Measurements from ENCODE around the gene EMD.

The EMD gene

DNA sequence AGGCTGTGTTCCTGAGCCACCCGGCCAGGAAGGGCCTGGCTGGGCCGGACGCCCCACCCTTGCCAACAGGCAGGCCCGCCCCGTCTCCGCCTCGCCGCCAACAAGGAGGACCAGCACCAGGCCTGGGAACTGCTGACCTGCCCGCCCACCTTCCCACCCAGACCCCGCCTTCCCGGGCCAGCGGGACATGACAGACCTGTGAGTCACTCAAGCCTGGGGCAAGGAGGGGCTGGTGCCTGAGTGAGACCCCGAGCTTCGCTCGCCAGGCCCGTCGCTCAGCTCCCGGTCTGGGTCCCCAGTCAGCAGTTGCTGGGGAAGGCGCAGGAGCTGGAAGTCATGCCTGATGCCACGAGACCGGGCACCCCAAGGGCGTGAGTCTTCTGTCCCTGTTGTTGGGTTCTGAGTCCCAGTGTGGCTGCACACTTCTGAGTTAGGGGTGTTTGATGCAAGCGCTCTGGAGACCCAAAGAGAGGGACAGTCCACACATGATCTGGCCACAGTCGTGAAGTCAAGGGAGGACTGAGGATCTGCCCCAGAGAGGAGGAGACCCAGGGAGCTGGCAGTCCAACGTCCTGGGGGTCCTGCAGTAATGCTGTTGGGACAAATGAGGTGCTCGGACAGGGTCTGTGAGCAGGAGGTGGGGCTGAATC lies 30.3 kb downstream of the EMD start, which contains the start of gene DNASE1L1:
TSS of gene DNASE1L1 (minus strand) at position 33 of the 650 bp plus-strand sequence. CDS start 3,686 bp downstream, outside the sequence.
- H3K27me3 Mint-ChIP-seq = no peaks in the 10 kb centered on the region
- H3K27ac Mint-ChIP-seq = no peak within 1 kb of the TSS
- H3K9me3 Mint-ChIP-seq = no peaks in the 10 kb centered on the region
- H3K36me3 Mint-ChIP-seq = no peaks in the 10 kb centered on the region
- H3K4me3 Mint-ChIP-seq = peak within 1 kb of the TSS; percentile 69
- H3K4me1 Mint-ChIP-seq = peaks cover 16% of the 10 kb centered on the region

DNA sequence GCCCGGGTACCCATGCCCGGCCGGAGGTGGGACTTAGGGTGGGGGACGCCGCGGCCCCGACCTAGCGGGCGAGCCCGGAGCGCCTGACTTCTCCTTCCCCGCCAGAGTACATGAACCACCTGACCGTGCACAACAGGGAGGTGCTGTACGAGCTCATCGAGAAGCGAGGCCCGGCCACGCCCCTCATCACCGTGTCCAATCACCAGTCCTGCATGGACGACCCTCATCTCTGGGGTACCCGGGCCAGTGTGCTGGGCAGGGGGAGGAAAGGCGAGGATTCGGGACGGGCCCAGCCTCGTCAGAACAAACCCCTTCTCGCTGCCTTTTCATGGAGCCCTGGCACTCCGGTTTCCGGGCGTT lies 32.9 kb downstream of the EMD start:
- H3K27ac Mint-ChIP-seq = peak overlapping the region; percentile 70
- H3K9me3 Mint-ChIP-seq = no peaks in the 10 kb centered on the region
- peaks cover 16% of the 10 kb centered on the region for H3K4me1 Mint-ChIP-seq
- H3K36me3 Mint-ChIP-seq = peaks cover 2% of the 10 kb centered on the region
- peak overlapping the region; percentile 81 for H3K4me3 Mint-ChIP-seq
- H3K27me3 Mint-ChIP-seq = no peaks in the 10 kb centered on the region

DNA sequence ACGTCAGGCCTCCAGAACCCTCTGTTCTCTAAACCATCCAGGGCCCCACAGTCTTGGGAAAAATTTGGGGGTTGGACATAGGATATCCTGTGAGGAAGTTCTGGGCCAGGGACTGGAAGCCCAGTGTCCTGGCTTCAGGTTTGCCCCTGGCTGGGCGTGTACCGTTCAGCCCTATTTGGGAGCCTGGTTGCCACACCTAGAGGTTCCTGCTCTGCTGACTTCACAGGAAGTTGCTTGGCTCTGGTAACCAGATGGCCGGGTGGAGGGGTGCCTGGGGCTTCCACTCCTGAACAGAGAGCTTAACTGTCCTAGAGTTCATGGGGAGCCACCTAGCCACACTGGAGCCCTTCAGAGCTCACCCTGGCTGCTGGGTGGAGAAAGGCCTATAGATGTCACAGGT lies 33.4 kb downstream of the EMD start:
- peaks cover 2% of the 10 kb centered on the region for H3K36me3 Mint-ChIP-seq
- peaks cover 16% of the 10 kb centered on the region for H3K4me1 Mint-ChIP-seq
- H3K9me3 Mint-ChIP-seq = no peaks in the 10 kb centered on the region
- no peak overlapping the region for H3K27ac Mint-ChIP-seq
- H3K27me3 Mint-ChIP-seq = no peaks in the 10 kb centered on the region
- H3K4me3 Mint-ChIP-seq = peak overlapping the region; percentile 81

DNA sequence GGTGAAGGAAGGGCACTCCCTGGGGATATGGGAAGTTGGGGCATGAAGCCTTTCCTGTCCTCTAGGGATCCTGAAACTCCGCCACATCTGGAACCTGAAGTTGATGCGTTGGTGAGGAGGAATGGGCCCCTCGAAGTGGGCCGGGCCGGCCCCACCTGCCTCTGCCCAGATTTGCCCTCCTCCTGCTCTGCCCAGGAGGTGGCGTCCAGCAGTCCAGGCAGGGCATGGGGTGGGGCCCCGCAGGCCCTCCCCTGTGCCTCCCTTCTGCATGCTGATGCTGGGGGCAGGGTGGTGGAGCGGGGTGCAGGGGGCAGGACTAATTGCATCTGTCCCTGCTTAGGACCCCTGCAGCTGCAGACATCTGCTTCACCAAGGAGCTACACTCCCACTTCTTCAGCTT lies 34.0 kb downstream of the EMD start:
- Mint-ChIP-seq H3K27ac (no peak overlapping the region), H3K36me3 (peaks cover 2% of the 10 kb centered on the region), H3K4me3 (peak overlapping the region; percentile 81), H3K4me1 (peaks cover 16% of the 10 kb centered on the region), H3K27me3 (no peaks in the 10 kb centered on the region), H3K9me3 (no peaks in the 10 kb centered on the region)

DNA sequence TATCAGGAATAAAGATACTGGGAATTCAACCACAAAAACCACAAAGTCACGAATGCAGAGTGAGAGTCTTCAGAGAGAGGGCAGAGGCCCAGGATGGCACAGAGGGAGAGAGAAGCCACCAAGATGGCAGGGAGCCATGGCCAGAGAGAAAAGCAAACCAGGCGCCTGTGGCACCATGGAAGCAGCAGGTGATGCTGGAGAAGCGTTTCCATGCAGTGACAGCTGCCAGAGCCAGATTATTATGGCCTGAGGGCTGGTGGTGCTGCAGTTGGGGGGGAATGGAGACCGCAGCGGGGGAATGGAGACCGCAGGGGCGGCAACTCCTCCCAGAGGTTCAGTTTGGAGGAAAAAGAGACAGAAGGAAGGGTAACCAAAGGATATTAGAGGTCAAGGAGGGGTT lies 38.1 kb downstream of the EMD start:
- Mint-ChIP-seq H3K4me3 (no peak overlapping the region), H3K27ac (no peak overlapping the region), H3K9me3 (no peaks in the 10 kb centered on the region), H3K36me3 (peaks cover 2% of the 10 kb centered on the region), H3K4me1 (peaks cover 5% of the 10 kb centered on the region), H3K27me3 (no peaks in the 10 kb centered on the region)

DNA sequence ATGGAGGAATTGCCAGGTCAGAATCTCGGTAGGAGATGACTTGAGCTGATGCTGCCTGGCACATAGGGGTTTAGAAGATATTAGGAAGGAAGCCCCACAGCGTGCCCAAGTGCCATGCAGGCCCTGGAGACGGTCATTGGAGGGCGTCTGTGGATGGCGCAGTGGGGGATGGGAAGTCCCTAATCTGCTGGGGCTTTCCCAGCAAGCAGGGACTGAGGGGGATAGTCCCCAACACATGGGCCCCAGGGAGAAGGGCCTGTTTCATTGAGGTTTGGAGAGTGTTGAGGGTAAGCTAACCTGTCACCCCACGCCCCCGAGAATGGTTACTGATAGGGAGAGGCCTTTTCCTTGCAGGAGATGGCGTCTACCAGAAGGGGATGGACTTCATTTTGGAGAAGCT lies 40.1 kb downstream of the EMD start:
- no peaks in the 10 kb centered on the region for H3K27me3 Mint-ChIP-seq

DNA sequence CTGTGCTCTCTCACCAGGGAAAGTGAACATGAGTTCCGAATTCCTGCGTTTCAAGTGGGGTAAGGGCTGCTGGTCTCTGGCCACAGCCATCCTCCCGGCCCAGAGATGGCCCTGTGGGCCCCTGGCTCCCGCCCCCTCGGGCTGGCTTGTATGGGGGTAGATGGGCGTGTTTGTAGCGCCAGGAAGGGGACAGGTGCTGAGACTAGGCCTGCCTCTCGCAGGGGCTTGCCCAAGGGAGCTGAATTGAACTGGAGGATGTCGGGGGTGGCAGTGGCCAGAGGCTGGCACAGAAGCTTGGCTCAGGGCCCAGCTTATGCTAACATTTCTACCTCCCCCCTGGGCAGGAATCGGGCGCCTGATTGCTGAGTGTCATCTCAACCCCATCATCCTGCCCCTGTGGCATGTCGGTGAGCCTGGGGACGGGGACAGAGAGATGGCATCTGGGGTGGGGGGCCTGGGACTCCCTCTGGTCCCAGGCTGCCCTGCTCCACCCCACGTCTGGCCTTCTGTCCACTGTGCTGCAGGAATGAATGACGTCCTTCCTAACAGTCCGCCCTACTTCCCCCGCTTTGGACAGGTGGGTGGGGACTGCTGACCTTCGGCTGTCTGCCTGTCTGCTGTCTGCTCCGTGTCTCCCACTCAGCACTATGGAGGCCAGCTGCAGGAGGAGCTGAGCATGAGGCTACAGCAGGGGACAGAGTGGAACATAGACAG lies 40.8 kb downstream of the EMD start:
- H3K4me1 Mint-ChIP-seq = peaks cover 8% of the 10 kb centered on the region
- no peaks in the 10 kb centered on the region for H3K9me3 Mint-ChIP-seq
- H3K4me3 Mint-ChIP-seq = no peak overlapping the region
- no peak overlapping the region for H3K27ac Mint-ChIP-seq
- peaks cover 2% of the 10 kb centered on the region for H3K36me3 Mint-ChIP-seq
- H3K27me3 Mint-ChIP-seq = no peaks in the 10 kb centered on the region

More for the DNA sequence above, 40.1 kb downstream of the EMD start:
- Mint-ChIP-seq H3K36me3 (peaks cover 2% of the 10 kb centered on the region), H3K27ac (no peak overlapping the region), H3K4me3 (no peak overlapping the region), H3K9me3 (no peaks in the 10 kb centered on the region), H3K4me1 (peaks cover 4% of the 10 kb centered on the region)

DNA sequence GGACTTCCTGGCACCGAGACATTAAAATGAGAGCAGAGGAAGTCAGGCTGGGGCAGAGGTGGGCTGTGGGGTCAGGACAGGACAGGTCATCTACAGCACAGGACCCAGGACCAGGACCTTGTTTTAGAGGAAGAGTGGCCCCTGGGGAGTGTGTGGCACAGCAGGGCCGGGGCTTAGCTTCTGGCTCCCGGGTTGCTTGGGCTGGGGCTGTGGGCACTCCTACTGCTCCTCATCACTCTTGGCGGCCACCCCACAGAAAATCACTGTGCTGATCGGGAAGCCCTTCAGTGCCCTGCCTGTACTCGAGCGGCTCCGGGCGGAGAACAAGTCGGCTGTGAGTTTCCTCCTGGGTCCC lies 41.3 kb downstream of the EMD start:
- Mint-ChIP-seq H3K4me1 (peaks cover 8% of the 10 kb centered on the region), H3K36me3 (no peaks in the 10 kb centered on the region), H3K27ac (no peak overlapping the region), H3K4me3 (no peak overlapping the region), H3K27me3 (no peaks in the 10 kb centered on the region), H3K9me3 (no peaks in the 10 kb centered on the region)

DNA sequence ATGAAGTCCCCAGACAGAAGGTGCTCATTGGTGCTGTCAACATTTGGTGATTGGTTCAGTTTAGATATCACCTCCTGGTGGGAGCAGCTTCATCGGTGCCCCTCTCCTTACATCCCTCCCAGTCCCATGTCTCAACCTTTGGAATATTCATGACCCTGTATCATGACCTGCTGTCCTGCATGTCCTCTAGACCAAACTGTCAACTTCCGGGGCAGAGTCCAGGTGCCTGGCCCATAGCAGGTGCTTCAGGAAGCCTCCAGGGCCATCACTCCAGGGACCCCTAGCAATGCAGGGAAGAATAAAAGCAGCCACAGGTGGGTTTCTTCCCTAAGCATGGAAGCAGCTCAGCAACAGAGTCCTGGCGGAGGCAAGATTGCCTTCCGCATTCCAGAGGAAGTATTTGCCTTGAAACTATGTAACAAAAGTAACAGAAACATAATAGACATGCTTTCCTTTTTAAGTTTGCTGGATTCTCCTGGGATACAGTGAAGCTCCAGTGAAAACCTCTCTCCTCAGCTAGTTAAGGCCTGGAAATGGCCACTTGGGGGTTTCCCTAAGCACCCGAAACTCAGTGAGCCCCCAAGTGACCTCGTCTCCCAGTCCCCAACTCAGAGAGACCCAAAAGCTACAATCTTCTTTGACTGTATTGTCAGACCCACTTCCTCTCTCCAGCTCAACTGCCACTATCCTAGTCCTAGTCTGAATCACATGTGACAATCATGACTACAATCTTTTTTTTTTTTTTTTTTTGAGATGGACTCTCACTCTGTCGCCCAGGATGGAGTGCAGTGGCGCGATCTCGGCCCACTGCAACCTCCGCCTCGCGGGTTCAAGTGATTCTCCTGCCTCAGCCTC lies 48.0 kb downstream of the EMD start:
- Mint-ChIP-seq H3K9me3 (no peaks in the 10 kb centered on the region), H3K36me3 (no peaks in the 10 kb centered on the region), H3K4me1 (peaks cover 22% of the 10 kb centered on the region), H3K27me3 (no peaks in the 10 kb centered on the region), H3K4me3 (no peak overlapping the region), H3K27ac (peak overlapping the region; percentile 35)

DNA sequence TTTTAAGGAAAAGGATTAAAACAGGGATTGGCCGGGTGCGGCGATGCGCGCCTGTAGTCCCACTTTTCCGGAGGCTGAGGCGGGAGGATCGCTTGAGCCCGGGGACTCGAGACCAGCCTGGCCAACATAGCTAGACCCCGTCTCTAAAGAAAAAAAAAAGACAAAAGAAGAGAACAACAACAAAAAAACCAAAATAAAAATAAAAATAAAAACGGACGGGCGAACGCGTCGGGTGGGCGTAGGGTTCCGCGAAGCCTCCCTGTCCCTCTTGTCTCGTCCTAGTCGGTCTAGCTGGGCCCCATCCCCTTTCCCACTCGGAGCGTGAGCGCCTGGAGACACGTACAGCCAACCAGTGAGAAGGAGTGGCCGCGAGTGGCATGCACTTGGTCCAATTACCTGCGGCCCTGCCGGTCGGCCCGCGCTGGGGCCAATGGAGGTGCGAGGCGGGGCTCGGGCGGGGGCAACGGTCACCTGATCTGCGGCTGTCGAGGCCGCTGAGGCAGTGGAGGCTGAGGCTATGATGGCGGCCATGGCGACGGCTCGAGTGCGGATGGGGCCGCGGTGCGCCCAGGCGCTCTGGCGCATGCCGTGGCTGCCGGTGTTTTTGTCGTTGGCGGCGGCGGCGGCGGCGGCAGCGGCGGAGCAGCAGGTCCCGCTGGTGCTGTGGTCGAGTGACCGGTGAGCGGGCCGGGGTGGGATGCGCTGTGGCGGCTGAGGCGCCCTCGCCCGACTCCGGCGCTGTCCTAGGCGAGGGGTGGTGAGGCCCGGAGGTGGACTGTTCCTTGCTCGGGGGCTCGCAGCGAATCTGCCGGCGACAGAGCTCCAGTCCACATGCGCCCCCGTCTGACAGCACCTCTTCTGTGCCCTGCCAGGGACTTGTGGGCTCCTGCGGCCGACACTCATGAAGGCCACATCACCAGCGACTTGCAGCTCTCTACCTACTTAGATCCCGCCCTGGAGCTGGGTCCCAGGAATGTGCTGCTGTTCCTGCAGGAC lies 49.4 kb downstream of the EMD start, which contains the start of gene ATP6AP1:
TSS of gene ATP6AP1 (plus strand) at position 502 of the 996 bp plus-strand sequence. CDS start at position 518, 16 bp downstream.
- Mint-ChIP-seq H3K27ac (peak within 1 kb of the TSS; percentile 87), H3K27me3 (no peaks in the 10 kb centered on the region), H3K4me1 (peaks cover 22% of the 10 kb centered on the region), H3K4me3 (peak within 1 kb of the TSS; percentile 81), H3K9me3 (no peaks in the 10 kb centered on the region), H3K36me3 (no peaks in the 10 kb centered on the region)

DNA sequence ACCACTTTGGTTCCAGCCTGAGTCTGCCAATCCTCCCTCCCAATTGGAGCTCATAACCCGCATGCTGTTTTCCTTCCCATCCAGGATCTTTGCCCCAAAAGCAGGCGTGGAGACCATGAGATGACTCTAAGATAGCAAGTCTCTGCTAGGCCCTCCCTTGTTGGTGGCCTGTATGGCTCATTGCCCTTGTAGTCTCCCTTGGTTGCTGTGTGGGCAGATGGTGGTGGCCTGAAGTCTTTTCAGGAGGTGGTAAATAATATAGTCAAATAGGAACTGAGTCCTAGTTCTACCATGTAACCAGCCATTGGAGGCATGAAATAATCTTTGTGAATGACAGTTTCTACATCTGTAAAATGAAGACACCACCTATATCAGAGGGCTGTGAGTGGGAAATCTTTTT lies 50.6 kb downstream of the EMD start:
- no peaks in the 10 kb centered on the region for H3K9me3 Mint-ChIP-seq
- H3K4me3 Mint-ChIP-seq = peak overlapping the region; percentile 81
- H3K27ac Mint-ChIP-seq = peak overlapping the region; percentile 72
- no peaks in the 10 kb centered on the region for H3K27me3 Mint-ChIP-seq
- H3K36me3 Mint-ChIP-seq = no peaks in the 10 kb centered on the region
- peaks cover 14% of the 10 kb centered on the region for H3K4me1 Mint-ChIP-seq

DNA sequence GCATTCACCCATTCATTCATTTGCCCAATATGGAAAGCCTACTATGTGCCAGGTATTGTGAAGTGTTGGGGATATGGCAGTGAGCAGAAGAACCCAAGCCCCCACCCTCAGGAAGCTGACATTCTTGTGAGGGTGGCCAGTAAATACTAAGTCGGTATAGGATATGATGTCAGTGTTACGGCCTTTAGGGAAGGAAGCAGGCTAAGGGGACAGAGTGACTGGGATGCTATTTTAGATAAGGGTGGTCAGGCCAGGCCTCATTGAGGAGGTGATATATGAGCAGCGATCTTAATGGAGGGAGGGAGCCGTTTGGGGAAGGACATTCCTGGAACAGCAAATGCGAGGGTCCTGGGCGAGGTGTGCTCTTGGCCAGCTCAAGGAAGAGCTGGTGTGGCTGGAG lies 51.4 kb downstream of the EMD start:
- no peaks in the 10 kb centered on the region for H3K36me3 Mint-ChIP-seq
- H3K4me1 Mint-ChIP-seq = peaks cover 14% of the 10 kb centered on the region
- peak overlapping the region; percentile 23 for H3K4me3 Mint-ChIP-seq
- no peaks in the 10 kb centered on the region for H3K9me3 Mint-ChIP-seq
- H3K27me3 Mint-ChIP-seq = no peaks in the 10 kb centered on the region
- H3K27ac Mint-ChIP-seq = no peak overlapping the region

DNA sequence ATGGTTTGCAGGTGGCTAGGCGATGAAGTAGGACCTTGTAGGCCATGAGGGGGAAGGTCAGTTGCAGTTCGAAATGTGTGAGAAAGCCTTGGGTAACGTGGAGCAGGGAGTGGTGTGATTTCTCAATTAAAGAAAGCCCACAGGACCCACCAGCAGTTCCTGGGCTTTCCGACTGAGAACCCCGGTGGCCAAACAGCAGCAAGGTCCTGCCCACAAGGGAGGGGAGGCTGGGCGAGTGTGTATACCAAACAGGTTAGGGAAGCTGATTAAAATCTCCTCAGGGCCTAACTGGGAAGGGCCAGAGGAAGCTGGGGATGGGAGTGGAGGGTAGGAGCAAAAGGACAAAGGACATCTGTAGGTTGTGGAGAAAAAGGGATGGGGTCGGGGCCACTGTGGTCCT lies 51.8 kb downstream of the EMD start:
- Mint-ChIP-seq H3K4me1 (peaks cover 14% of the 10 kb centered on the region), H3K27me3 (no peaks in the 10 kb centered on the region), H3K27ac (no peak overlapping the region), H3K4me3 (no peak overlapping the region), H3K36me3 (no peaks in the 10 kb centered on the region), H3K9me3 (no peaks in the 10 kb centered on the region)
